HepG2 (cell line): ENCODE measurements around the gene OR6C65. TPM values are rescaled to one million over a fixed set of nuclear protein-coding genes. Genes with fewer than 3 reads are reported as not detected.
"Not testable (repeated sequence)": the region's sequence is repeated elsewhere in the genome, so short reads cannot be mapped to it uniquely, and the experiment has no call there.

Experiments used
- ATAC-seq: fragments of 200-7000 bp; cut with Tn5 transposase; 3 replicates; pipeline ENCODE4 v1.9.1; 2020; ENCODE audit warnings: mild to moderate bottlenecking, moderate library complexity
- BruUV-seq: library from RNA; stranded (reverse); fragments of 400-500 nt; replicated peaks from 2 replicates; lab custom pipeline; 2021; lab: Mats Ljungman, UMichigan
- CTCF ChIA-PET: fragments of 300-600 bp; formaldehyde crosslinking; extraction: SDS; loops from one replicate; lab custom pipeline; 2021; ENCODE audit warnings: low total read pairs, inconsistent platforms, low intra/inter-chr PET ratio; lab: Yijun Ruan, JAX
- POLR2A ChIA-PET: fragments of 350-600 bp; sonication (Branson Sonifier 250); formaldehyde crosslinking; loops from one replicate; lab custom pipeline; 2020; ENCODE audit warnings: antibody characterized with exemption, inconsistent platforms; lab: Yijun Ruan, JAX
- DNase-seq: peaks from one replicate; pipeline ENCODE4 v3.0.0-alpha.2; 2015; ENCODE audit warnings: low spot score
- FAIRE-seq: peaks from 3 replicates; lab custom pipeline; 2011; peaks lifted over from hg19 to GRCh38; lab: Jason Lieb, UNC
- H2AFZ ChIP-seq: one replicate; pipeline ENCODE4 v1.6.1; 2011; ENCODE audit warnings: low read length, inconsistent platforms
- H3K27ac ChIP-seq: fragments of 300-600 bp; 3 replicates; pipeline ENCODE4 v1.8.0; 2011; ENCODE audit warnings: mixed run types, mild to moderate bottlenecking, mixed read lengths, low read length, inconsistent platforms; ENCODE audit not compliant: insufficient read depth; ENCODE audit errors: extremely low read length
- H3K27me3 ChIP-seq, 2 experiments: fragments of 200-600 bp in 1 of 2; 2 replicates in 1 of 2; 3 replicates in 1 of 2; pipeline versions ENCODE4 v1.6.0 to v1.8.0; 2011; ENCODE audit warnings: low read length in 2 of 2, mild to moderate bottlenecking in 2 of 2, moderate library complexity in 2 of 2, inconsistent platforms in 1 of 2; ENCODE audit not compliant: insufficient read depth in 2 of 2, control insufficient read depth in 1 of 2
- H3K36me3 ChIP-seq, 2 experiments: fragments of 200-600 bp in 1 of 2; replicated peaks in 1 of 2; 2 replicates in 1 of 2; 3 replicates in 1 of 2; pipeline versions ENCODE4 v1.5.1 to v1.8.0; 2011; ENCODE audit warnings: low read length in 2 of 2, inconsistent platforms in 1 of 2; ENCODE audit not compliant: insufficient read depth in 2 of 2, control insufficient read depth in 1 of 2
- H3K4me1 ChIP-seq: 2 replicates; pipeline ENCODE4 v1.5.1; 2012; ENCODE audit warnings: low read length, inconsistent platforms; ENCODE audit not compliant: insufficient read depth
- H3K4me2 ChIP-seq: 2 replicates; pipeline ENCODE4 v1.6.0; 2011; ENCODE audit warnings: low read depth, low read length, inconsistent platforms
- H3K4me3 ChIP-seq, 3 experiments: fragments of 200-600 bp in 1 of 3; sonication (generic), shearing (Covaris generic) in 1 of 3; replicated peaks in 1 of 3; 2 replicates each; pipeline ENCODE4 v1.5.1; 2011 to 2016; ENCODE audit warnings: low read length in 3 of 3, inconsistent platforms in 2 of 3, low read depth in 2 of 3, mild to moderate bottlenecking in 2 of 3, control low read depth in 1 of 3, mixed read lengths in 1 of 3; ENCODE audit not compliant: insufficient read depth in 1 of 3
- H3K79me2 ChIP-seq: one replicate; pipeline ENCODE4 v1.6.1; 2011; ENCODE audit warnings: low read length, inconsistent platforms; ENCODE audit not compliant: insufficient read depth
- H3K9ac ChIP-seq: 2 replicates; pipeline ENCODE4 v1.6.0; 2011; ENCODE audit warnings: mild to moderate bottlenecking, low read depth, low read length, inconsistent platforms; ENCODE audit not compliant: insufficient read depth
- H3K9me3 ChIP-seq: 2 replicates; pipeline ENCODE4 v1.5.1; 2012; ENCODE audit warnings: mild to moderate bottlenecking, low read length
- H4K20me1 ChIP-seq: 2 replicates; pipeline ENCODE4 v1.6.0; 2011; ENCODE audit warnings: inconsistent platforms, mild to moderate bottlenecking, low read length, moderate library complexity; ENCODE audit not compliant: insufficient read depth
- CTCF ChIP-seq: sonication (generic); formaldehyde crosslinking; IDR thresholded peaks from 2 replicates; pipeline ENCODE4 v1.5.0; 2020; ENCODE audit warnings: mild to moderate bottlenecking, missing genetic modification reagents, moderate library complexity
- GABPB1 ChIP-seq: IDR thresholded peaks from 2 replicates; pipeline ENCODE4 v1.6.1; 2016; ENCODE audit warnings: mild to moderate bottlenecking, missing genetic modification reagents, moderate library complexity, missing compliant biosample characterization
- NR2C2 ChIP-seq: sonication (generic); formaldehyde crosslinking; IDR thresholded peaks from 2 replicates; pipeline ENCODE4 v1.4.0; 2020; ENCODE audit warnings: missing genetic modification reagents, mild to moderate bottlenecking, moderate library complexity, borderline replicate concordance
- NR2F6 ChIP-seq, 2 experiments: IDR thresholded peaks; 2 replicates each; pipeline ENCODE4 v1.6.1; 2016; ENCODE audit warnings: antibody characterized with exemption in 1 of 2, mild to moderate bottlenecking in 1 of 2
- STAG1 ChIP-seq: sonication (generic); formaldehyde crosslinking; IDR thresholded peaks from 2 replicates; pipeline ENCODE4 v1.4.0; 2020; ENCODE audit warnings: missing genetic modification reagents
- TFAP4 ChIP-seq: sonication (generic); IDR thresholded peaks from 2 replicates; pipeline ENCODE4 v1.6.1; 2016; ENCODE audit warnings: low read depth, borderline replicate concordance
- ZNF687 ChIP-seq: sonication (generic); formaldehyde crosslinking; IDR thresholded peaks from 2 replicates; pipeline ENCODE4 v1.5.1; 2020; ENCODE audit warnings: mild to moderate bottlenecking, missing genetic modification reagents, moderate library complexity
- WGBS: methylation state at CpG from one replicate; pipeline ENCODE4 v1.1.6; 2017; ENCODE audit warnings: low lambda C conversion rate; 5-methylcytosine and 5-hydroxymethylcytosine counted together
- in situ Hi-C: cut with HindIII; loops from 2 replicates; pipeline ENCODE4 v1.10.0; 2017; ENCODE audit warnings: low pct_unique_long_range_greater_than_20kb; ENCODE audit not compliant: extremely low pct_ligation_motif_present
- intact Hi-C: fragments of 100-400 bp; cut with micrococcal nuclease; formaldehyde crosslinking; loops from one replicate; pipeline ENCODE4 v1.10.0; 2022; ENCODE audit not compliant: unreplicated experiment
- polyA plus RNA-seq, 8 experiments: library from polyadenylated mRNA; depleted of rRNA in 3 of 8; stranded (reverse) in 7 of 8; unstranded in 1 of 8; fragments of >200 nt; fragmentation: Illumina TruSeq in 4 of 8; extraction: Trizol in 4 of 8; gene quantifications; 2 replicates each; pipeline versions ENCODE4 v1.2.1 to v1.2.3, GENCODE V29; 2011 to 2016; ENCODE audit warnings: low read depth in 4 of 8, missing spikeins in 1 of 8, mixed read lengths in 1 of 8; ENCODE audit not compliant: insufficient read depth in 1 of 8
- total RNA-seq, 5 experiments: library from RNA; depleted of rRNA; stranded (reverse); fragments of >200 nt; fragmentation: Illumina TruSeq; extraction: Trizol; gene quantifications; 2 replicates each; pipeline ENCODE4 v1.2.3, GENCODE V29; 2016; ENCODE audit warnings: low read depth in 1 of 5

OR6C65 gene
- total and polyA plus RNA-seq, 2 of the 13 experiments (the other 11 are each of a cell fraction or from before 2014, with no cell fraction given) = not detected

- POLR2A ChIA-PET, DNase-seq, H3K79me2 ChIP-seq, in situ Hi-C loops, H3K36me3 ChIP-seq, BruUV-seq, FAIRE-seq, intact Hi-C loops, H3K9ac ChIP-seq, H3K27me3 ChIP-seq, H3K4me1 ChIP-seq, H2AFZ ChIP-seq, H3K9me3 ChIP-seq, H3K4me3 ChIP-seq, CTCF ChIA-PET, H3K4me2 ChIP-seq, H4K20me1 ChIP-seq, H3K27ac ChIP-seq: not testable (repeated sequence)
- TF ChIP-seq CTCF (CRISPR knock-in tag) (peak; percentile 17; the same call in 1 of the 2 replicates), STAG1 (CRISPR knock-in tag) (peak; percentile 28)
- ATAC-seq = peak; percentile 60
- 100% methylated on average over 2 of the region's 6 CpGs for WGBS
Measured at GRCh38 chr12:55413498-55414388, 13.4 kb downstream of the OR6C65 start.

- in situ Hi-C loops; H4K20me1 ChIP-seq; H3K27me3 ChIP-seq; DNase-seq; H3K4me1 ChIP-seq; BruUV-seq; H3K9me3 ChIP-seq; H2AFZ ChIP-seq; CTCF ChIA-PET; H3K9ac ChIP-seq; POLR2A ChIA-PET; intact Hi-C loops; H3K36me3 ChIP-seq; H3K27ac ChIP-seq; H3K79me2 ChIP-seq; TF ChIP-seq NR2F6 (IDR thresholded peaks at IDR 0.05): not testable (repeated sequence)
- peak; percentile 15 for FAIRE-seq
- ATAC-seq = peak; percentile 84
- peak overlapping the region in 1 of 3 experiments; percentile 23; a peak in 1 of 6 replicates for H3K4me3 ChIP-seq
- peak overlapping the region; percentile 47 for H3K4me2 ChIP-seq
- 0 out of 2 replicates have a peak, but pooled peaks have one; percentile 24 for TF ChIP-seq GABPB1
- TF ChIP-seq NR2F6 (CRISPR knock-in tag; IDR thresholded peaks at IDR 0.05) = peak; percentile 35; the same call in 1 of the 2 replicates
- TF ChIP-seq NR2C2 = peak; percentile 50; the same call in 1 of the 2 replicates
- TF ChIP-seq ZNF687 (CRISPR knock-in tag) = peak; percentile 10; the same call in 1 of the 2 replicates
- TF ChIP-seq TFAP4 = peak; percentile 65; the same call in 1 of the 2 replicates
- WGBS = no CpG with 5 or more reads among the region's 11 CpGs
Measured at GRCh38 chr12:55414396-55414823, 14.1 kb downstream of the OR6C65 start.
